Spleen (tissue), 7 donors: ENCODE results near the gene RPL7L1.

Experiments used
- POLR2A ChIP-seq, 3 donors: fragments of 450-650 bp; IDR thresholded peaks; one replicate each; pipeline ENCODE4 v1.5.1; 2017; ENCODE audit warnings: antibody characterized with exemption in 3 of 3, mild to moderate bottlenecking in 1 of 3
- POLR2AphosphoS5 ChIP-seq, 3 donors: sonication (generic); formaldehyde crosslinking; IDR thresholded peaks; one replicate each; pipeline ENCODE4 v1.5.1; 2017; ENCODE audit warnings: antibody characterized with exemption in 3 of 3
- TF ChIP-seq, protein P1 (sequence below), 11 experiments: fragments of 200-600 bp in 7 of 11; fragments of 450-650 bp in 4 of 11; sonication (generic) in 4 of 11; IDR thresholded peaks in 8 of 11; conservative IDR thresholded peaks in 3 of 11; 1 replicate in 7 of 11; 2 replicates in 4 of 11; pipeline versions ENCODE4 v1.4.0 to v1.8.0; 2016 to 2021; ENCODE audit warnings: antibody characterized with exemption in 11 of 11, inconsistent platforms in 4 of 11, mild to moderate bottlenecking in 1 of 11
- donor health status: DM: no; HTN: no; CAD: no; lungs with moderate emphysema.
- donor health status: DM: no; HTN: no; CAD: no.
- donor health status: DM: no; HTN: no; CAD: no.

DNA sequence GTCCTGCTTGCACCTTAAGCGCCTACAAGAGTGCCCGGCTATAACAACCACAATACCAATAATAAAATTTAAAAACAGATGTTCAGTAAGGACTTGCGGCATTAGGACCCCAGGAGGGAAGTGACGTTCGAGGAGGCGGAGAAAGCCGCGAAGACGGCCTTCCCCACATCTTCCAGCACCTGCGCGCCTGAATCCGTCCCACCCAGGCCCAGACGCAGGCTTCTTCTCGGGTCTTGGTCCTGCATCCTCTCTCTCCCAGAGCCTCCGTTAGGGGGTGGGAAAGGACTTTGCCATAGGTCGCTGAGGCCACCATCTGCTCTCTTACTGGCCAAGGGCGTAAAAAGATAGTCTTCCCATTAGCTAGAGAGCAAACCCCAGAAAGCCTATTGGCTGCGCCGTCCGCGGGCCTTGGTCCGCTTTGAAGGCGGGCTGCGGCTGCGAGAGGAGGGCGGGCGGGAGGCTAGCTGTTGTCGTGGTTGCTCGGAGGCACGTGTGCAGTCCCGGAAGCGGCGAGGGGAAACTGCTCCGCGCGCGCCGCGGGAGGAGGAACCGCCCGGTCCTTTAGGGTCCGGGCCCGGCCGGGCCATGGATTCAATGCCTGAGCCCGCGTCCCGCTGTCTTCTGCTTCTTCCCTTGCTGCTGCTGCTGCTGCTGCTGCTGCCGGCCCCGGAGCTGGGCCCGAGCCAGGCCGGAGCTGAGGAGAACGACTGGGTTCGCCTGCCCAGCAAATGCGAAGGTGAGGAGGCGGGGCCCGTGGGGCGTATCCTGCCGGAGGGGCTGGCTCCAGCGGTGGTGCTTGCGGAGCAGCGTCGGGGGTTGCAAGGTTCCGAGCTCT is 49.8 kb downstream of the RPL7L1 start, which contains the start of gene CNPY3:
- TF ChIP-seq, protein P1, sequence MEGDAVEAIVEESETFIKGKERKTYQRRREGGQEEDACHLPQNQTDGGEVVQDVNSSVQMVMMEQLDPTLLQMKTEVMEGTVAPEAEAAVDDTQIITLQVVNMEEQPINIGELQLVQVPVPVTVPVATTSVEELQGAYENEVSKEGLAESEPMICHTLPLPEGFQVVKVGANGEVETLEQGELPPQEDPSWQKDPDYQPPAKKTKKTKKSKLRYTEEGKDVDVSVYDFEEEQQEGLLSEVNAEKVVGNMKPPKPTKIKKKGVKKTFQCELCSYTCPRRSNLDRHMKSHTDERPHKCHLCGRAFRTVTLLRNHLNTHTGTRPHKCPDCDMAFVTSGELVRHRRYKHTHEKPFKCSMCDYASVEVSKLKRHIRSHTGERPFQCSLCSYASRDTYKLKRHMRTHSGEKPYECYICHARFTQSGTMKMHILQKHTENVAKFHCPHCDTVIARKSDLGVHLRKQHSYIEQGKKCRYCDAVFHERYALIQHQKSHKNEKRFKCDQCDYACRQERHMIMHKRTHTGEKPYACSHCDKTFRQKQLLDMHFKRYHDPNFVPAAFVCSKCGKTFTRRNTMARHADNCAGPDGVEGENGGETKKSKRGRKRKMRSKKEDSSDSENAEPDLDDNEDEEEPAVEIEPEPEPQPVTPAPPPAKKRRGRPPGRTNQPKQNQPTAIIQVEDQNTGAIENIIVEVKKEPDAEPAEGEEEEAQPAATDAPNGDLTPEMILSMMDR (IDR thresholded peaks at IDR 0.05 in 8 of 11, conservative IDR thresholded peaks at IDR 0.05 in 3 of 11), result peak in 5 of 11 experiments; percentile 6 to 33 (median 13)
- TF ChIP-seq POLR2AphosphoS5 (IDR thresholded peaks at IDR 0.05) (peak; percentile 86 to 96 (median 94)), POLR2A (IDR thresholded peaks at IDR 0.05) (peak; percentile 42 to 82 (median 77))
